ENCODE results near the gene BEX3.
"Not testable (repeated sequence)": the region's sequence is repeated elsewhere in the genome, so short reads cannot be mapped to it uniquely, and the experiment has no call there.

Gene BEX3

GRCh38 chrX:103376118-103376978 is at the start of gene BEX3:
Gene BEX3 (plus strand): TSS chrX:103376538. CDS start chrX:103377522, 984 bp downstream.
- TF ChIP-seq JUND (IDR thresholded peaks at IDR 0.05; ENCODE audit: low read depth) = no peak
- peak; percentile 37 to 50 for DNase-seq (ENCODE audit: low read depth in 1 of 2, low spot score in 1 of 2)
- in situ Hi-C loops (cut with HindIII; ENCODE audit: low pct_unique_long_range_greater_than_20kb, low sequenced_read_pairs) = no loop called here

GRCh38 chrX:103329991-103330390 is 46.3 kb upstream of the BEX3 start, which contains the start of gene TCEAL7:
Gene TCEAL7 (plus strand): TSS chrX:103330239. CDS start chrX:103331404, 1,165 bp downstream.
- DNase-seq (ENCODE audit: low read depth in 1 of 2, low spot score in 1 of 2) = no peak
- in situ Hi-C loops (cut with HindIII; ENCODE audit: low pct_unique_long_range_greater_than_20kb, low sequenced_read_pairs) = no loop called here
- TF ChIP-seq JUND (IDR thresholded peaks at IDR 0.05; ENCODE audit: low read depth) = no peak

DNA sequence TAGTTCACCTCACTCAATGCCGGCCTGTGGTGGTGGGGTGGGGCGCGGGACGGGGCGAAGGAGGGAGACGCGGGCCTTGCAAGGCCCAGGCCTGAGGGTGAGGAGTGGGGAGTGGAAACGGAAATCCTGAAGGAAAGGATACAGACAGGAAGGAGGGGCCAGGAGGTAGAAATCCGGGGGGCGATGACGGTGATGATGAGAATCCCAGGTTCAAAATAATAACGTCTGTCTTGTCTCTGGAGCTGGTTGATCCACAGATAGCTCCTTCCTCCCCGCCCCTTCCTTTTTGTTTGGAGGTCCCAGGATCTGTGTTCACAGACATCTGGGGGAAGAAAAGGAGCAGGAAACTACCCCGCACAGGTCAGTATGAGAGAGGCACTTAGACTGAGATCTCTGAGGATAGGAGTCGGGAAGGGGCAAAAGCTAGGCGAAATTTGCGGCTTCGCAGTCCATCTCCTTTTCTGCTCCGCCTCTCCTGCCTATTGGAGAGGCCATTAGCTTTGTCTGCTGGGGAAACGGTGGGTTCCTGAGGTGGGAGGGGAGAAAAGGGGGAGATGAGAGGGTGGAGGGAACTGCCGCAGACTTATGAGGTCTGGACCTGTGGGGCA is 45.6 kb upstream of the BEX3 start:
- in situ Hi-C loops (cut with HindIII; ENCODE audit: low pct_unique_long_range_greater_than_20kb, low sequenced_read_pairs) = no loop called here
- no peak for TF ChIP-seq JUND (IDR thresholded peaks at IDR 0.05; ENCODE audit: low read depth)
- DNase-seq (ENCODE audit: low read depth in 1 of 2, low spot score in 1 of 2) = no peak

- DNase-seq (ENCODE audit: low read depth in 1 of 2, low spot score in 1 of 2) = no peak
- in situ Hi-C loops (cut with HindIII; ENCODE audit: low pct_unique_long_range_greater_than_20kb, low sequenced_read_pairs) = no loop called here
- no peak for TF ChIP-seq JUND (IDR thresholded peaks at IDR 0.05; ENCODE audit: low read depth)
Observed at GRCh38 chrX:103338663-103339062, 37.7 kb upstream of the BEX3 start.

DNA sequence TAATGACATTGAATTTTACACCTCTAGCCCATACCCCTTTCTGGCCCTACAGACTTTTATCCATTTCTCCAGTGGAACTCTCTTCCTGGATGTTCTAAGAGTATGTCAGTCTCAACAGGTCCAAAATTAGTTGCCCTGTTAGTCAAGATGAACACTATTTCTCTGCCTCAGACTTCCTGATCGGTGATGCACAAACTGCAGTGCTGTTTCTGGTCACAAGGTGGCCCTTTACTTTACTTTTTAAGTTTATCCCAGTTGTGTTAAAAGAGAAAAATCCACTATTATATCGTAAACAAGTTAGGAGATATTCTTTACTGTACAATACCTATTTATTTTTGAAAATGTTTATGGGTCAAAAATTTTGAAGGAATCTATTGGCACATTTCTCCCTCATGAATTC is 33.2 kb upstream of the BEX3 start:
- TF ChIP-seq JUND (IDR thresholded peaks at IDR 0.05; ENCODE audit: low read depth) = no peak
- DNase-seq (ENCODE audit: low read depth in 1 of 2, low spot score in 1 of 2) = peak in 1 of 2 experiments; percentile 25
- in situ Hi-C loops (cut with HindIII; ENCODE audit: low pct_unique_long_range_greater_than_20kb, low sequenced_read_pairs) = no loop called here

DNA sequence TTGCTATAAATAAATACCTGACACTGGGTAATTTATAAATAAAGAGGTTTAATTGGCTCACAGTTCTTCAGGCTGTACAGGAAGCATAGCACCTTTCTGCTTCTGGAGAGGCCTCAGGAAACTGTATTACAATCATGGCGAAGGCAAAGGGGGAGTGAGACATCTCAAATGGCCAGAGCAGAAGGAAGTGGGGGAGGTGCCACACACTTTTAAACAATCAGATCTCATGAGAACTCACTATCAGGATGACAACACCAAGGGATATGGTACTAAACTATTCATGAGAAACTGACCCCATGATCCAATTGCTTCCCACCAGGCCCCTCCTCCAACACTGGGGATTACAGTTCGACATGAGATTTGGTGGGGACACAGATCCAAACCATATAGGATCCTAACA is 31.7 kb upstream of the BEX3 start:
- TF ChIP-seq JUND (IDR thresholded peaks at IDR 0.05; ENCODE audit: low read depth) = no peak
- no peak for DNase-seq (ENCODE audit: low read depth in 1 of 2, low spot score in 1 of 2)
- in situ Hi-C loops (cut with HindIII; ENCODE audit: low pct_unique_long_range_greater_than_20kb, low sequenced_read_pairs) = no loop called here

DNA sequence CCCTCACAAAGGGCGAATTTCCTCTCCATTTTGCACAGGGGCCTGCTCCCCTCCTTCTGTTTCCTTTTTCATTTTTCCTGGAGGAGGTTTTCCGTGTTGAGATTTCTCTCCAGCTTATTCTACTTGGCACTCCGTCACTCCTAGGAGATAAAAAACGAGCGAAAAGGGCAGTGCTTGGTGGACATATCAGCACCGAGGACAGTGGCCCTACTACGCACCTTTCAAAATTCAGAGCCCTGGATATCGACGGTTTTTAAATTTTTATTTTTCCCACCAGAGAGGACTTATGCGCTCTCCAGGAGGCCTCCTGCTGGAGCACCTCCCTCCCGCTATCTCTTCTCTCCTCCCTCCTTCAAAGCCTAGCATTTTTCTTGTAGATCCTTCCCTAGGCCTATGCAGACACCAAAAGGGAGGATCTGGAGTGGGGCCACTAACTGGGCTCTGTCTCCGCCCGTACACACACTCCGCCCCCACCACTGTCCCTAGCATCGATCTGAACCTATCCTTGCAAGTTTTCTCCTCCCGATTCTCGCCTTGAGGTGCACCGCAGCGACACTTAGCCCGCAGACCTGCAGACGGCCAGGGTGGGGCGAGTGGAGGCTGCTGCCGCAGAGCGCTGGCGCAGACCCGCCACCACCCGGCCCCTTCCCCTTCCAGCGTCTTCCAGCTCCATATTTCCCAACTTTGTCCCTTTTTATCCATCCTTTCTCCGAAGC is 28.5 kb upstream of the BEX3 start:
- DNase-seq (ENCODE audit: low read depth in 1 of 2, low spot score in 1 of 2) = no peak
- TF ChIP-seq JUND (IDR thresholded peaks at IDR 0.05; ENCODE audit: low read depth) = no peak
- in situ Hi-C loops (cut with HindIII; ENCODE audit: low pct_unique_long_range_greater_than_20kb, low sequenced_read_pairs) = no loop called here

DNA sequence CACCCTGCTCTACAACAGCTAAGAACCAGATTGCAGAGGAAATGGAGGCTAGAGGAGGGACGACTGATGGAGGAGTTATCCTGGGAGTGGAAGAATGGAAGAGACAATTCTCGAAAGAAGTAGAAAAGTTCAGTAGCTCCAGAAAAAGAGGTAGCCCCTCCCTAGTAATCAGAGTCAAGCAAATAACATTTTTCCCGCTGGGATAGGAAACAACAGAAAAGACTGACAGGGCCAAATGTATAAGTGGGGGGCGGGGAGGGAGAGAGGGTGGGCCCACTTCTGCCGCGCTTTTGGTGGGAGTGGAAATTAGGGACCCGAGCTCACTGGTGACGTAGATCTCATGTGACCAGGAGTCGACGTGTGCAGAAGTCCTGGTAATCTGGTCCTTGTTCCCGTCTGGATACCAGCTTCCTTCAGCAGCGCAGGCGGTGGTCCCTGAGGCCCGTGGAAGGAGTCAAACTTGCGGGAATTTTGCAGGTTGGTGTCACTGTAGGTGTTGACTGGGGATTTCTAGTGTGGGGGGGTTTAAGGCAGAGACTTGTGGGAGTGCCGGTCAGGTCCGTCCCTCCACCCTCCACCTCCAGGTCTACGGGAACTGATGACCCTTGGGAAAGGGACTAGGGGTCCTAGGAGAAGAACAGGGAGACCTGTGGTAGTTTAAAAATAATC is 20.1 kb upstream of the BEX3 start, which contains the start of gene TCEAL9:
Gene TCEAL9 (plus strand): TSS at position 377 of the 669 bp plus-strand sequence. CDS start 1,179 bp downstream, outside the sequence.
- in situ Hi-C loops (cut with HindIII; ENCODE audit: low pct_unique_long_range_greater_than_20kb, low sequenced_read_pairs) = no loop called here
- no peak for TF ChIP-seq JUND (IDR thresholded peaks at IDR 0.05; ENCODE audit: low read depth)
- peak in 1 of 2 experiments; percentile 37 for DNase-seq (ENCODE audit: low read depth in 1 of 2, low spot score in 1 of 2)

DNA sequence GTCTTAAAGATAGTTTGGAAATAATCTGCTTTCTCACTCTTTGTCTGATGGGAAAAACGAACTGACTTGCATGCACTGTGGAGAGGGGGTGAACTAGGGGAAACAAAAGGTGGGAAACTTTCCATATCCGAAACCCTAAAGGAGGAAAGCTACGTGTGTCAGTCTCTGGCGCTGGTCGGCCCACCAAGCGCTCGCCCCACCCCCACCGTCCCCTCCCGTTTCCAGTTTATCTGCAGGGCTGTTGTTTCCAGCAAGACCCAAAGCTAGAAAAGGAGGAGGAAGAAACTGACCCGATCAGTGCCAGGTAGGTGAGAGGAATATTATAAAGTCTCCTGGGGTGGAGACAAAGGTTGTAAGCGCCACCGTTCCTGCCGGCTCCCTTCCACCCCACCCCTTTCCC is 19.5 kb upstream of the BEX3 start:
- TF ChIP-seq JUND (IDR thresholded peaks at IDR 0.05; ENCODE audit: low read depth) = no peak
- DNase-seq (ENCODE audit: low read depth in 1 of 2, low spot score in 1 of 2) = no peak
- in situ Hi-C loops (cut with HindIII; ENCODE audit: low pct_unique_long_range_greater_than_20kb, low sequenced_read_pairs) = no loop called here

DNA sequence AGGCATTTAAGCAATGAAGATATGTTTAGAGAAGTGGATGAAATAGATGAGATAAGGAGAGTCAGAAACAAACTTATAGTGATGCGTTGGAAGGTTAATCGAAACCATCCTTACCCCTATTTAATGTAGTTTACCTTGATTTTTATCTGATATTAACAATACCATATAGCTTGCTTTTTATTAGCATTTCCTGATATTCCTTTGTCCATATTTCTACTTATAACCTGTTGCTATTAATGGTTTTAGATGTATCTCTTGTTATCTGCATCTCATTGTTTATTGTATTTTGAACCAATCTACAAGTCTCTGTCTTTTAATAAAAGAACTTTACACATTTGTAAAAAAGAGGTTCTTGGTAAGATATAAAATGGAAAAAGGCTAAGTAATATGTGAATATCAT is 18.5 kb upstream of the BEX3 start:
- no peak for DNase-seq (ENCODE audit: low read depth in 1 of 2, low spot score in 1 of 2)
- TF ChIP-seq JUND (IDR thresholded peaks at IDR 0.05; ENCODE audit: low read depth) = no peak
- in situ Hi-C loops (cut with HindIII; ENCODE audit: low pct_unique_long_range_greater_than_20kb, low sequenced_read_pairs) = no loop called here

- in situ Hi-C loops (cut with HindIII; ENCODE audit: low pct_unique_long_range_greater_than_20kb, low sequenced_read_pairs); DNase-seq (ENCODE audit: low read depth in 1 of 2, low spot score in 1 of 2): not testable (repeated sequence)
Observed at GRCh38 chrX:103359605-103360004, 16.7 kb upstream of the BEX3 start.

- in situ Hi-C loops (cut with HindIII; ENCODE audit: low pct_unique_long_range_greater_than_20kb, low sequenced_read_pairs) = no loop called here
- TF ChIP-seq JUND (IDR thresholded peaks at IDR 0.05; ENCODE audit: low read depth) = no peak
- no peak for DNase-seq (ENCODE audit: low read depth in 1 of 2, low spot score in 1 of 2)
Observed at GRCh38 chrX:103360092-103360491, 16.2 kb upstream of the BEX3 start.
